ENCODE data around the gene ZNF214. TPM values are rescaled to one million over a fixed set of nuclear protein-coding genes. Genes with fewer than 3 reads are reported as not detected.
"Not testable (repeated sequence)": the region's sequence is repeated elsewhere in the genome, so short reads cannot be mapped to it uniquely, and the experiment has no call there.

Gene ZNF214
- total RNA-seq, 1 donor from 2014 or later = 1.8 TPM

DNA sequence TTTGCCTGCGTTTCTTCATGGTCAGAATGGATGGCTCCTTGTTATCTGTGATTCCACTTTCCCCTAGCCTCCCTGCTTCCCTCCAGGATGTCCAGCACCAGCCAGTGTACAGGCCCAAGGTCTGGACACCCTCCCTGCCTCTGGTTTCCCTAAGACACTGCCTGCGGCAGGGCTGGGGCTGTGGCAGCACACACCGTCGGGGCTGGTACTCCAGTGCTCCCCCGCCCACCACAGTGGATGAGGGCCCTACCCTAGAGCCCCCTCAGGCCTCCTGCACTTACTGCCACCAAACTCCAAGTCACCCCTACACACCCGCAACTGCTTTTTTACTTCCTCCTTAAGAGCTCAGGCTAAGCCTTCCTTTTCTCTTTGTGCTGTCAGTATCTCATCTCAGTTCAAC is 28.9 kb downstream of the ZNF214 start:
- no peaks in the 10 kb centered on the region for H3K4me1 Mint-ChIP-seq (ENCODE audit: low read depth, unreplicated experiment)
- no peaks in the 10 kb centered on the region for H3K9me3 Mint-ChIP-seq (ENCODE audit: unreplicated experiment)
- no peaks in the 10 kb centered on the region for H3K36me3 Mint-ChIP-seq (ENCODE audit: unreplicated experiment)
- no peak overlapping the region for H3K27ac Mint-ChIP-seq (ENCODE audit: unreplicated experiment)
- no peaks in the 10 kb centered on the region for H3K27me3 Mint-ChIP-seq (ENCODE audit: unreplicated experiment)
- TF ChIP-seq CTCF (IDR thresholded peaks at IDR 0.05; ENCODE audit: partially characterized antibody, unreplicated experiment) = no peak
- DNase-seq = no peak
- H3K4me3 Mint-ChIP-seq (ENCODE audit: unreplicated experiment) = no peak overlapping the region

GRCh38 chr11:6988506-6988905 is 31.6 kb downstream of the ZNF214 start:
- Mint-ChIP-seq H3K4me1 (ENCODE audit: low read depth, unreplicated experiment) (no peaks in the 10 kb centered on the region), H3K27me3 (ENCODE audit: unreplicated experiment) (no peaks in the 10 kb centered on the region), H3K36me3 (ENCODE audit: unreplicated experiment) (no peaks in the 10 kb centered on the region), H3K4me3 (ENCODE audit: unreplicated experiment) (no peak overlapping the region), H3K27ac (ENCODE audit: unreplicated experiment) (no peak overlapping the region), H3K9me3 (ENCODE audit: unreplicated experiment) (no peaks in the 10 kb centered on the region)
- no peak for TF ChIP-seq CTCF (IDR thresholded peaks at IDR 0.05; ENCODE audit: partially characterized antibody, unreplicated experiment)
- DNase-seq = no peak

- Mint-ChIP-seq H3K4me3 (ENCODE audit: unreplicated experiment) (no peak overlapping the region), H3K27me3 (ENCODE audit: unreplicated experiment) (no peaks in the 10 kb centered on the region), H3K36me3 (ENCODE audit: unreplicated experiment) (no peaks in the 10 kb centered on the region), H3K4me1 (ENCODE audit: low read depth, unreplicated experiment) (no peaks in the 10 kb centered on the region), H3K9me3 (ENCODE audit: unreplicated experiment) (no peaks in the 10 kb centered on the region), H3K27ac (ENCODE audit: unreplicated experiment) (no peak overlapping the region)
- no peak for TF ChIP-seq CTCF (IDR thresholded peaks at IDR 0.05; ENCODE audit: partially characterized antibody, unreplicated experiment)
- no peak for DNase-seq
Observed at GRCh38 chr11:6986487-6986886, 33.7 kb downstream of the ZNF214 start.

GRCh38 chr11:6979365-6979764 is 40.8 kb downstream of the ZNF214 start:
- no peak for TF ChIP-seq CTCF (IDR thresholded peaks at IDR 0.05; ENCODE audit: partially characterized antibody, unreplicated experiment)
- DNase-seq = no peak
- H3K4me3 Mint-ChIP-seq (ENCODE audit: unreplicated experiment) = no peak overlapping the region
- H3K27me3 Mint-ChIP-seq (ENCODE audit: unreplicated experiment) = no peaks in the 10 kb centered on the region
- H3K9me3 Mint-ChIP-seq (ENCODE audit: unreplicated experiment) = no peaks in the 10 kb centered on the region
- no peak overlapping the region for H3K27ac Mint-ChIP-seq (ENCODE audit: unreplicated experiment)
- H3K4me1 Mint-ChIP-seq (ENCODE audit: low read depth, unreplicated experiment) = no peaks in the 10 kb centered on the region
- H3K36me3 Mint-ChIP-seq (ENCODE audit: unreplicated experiment) = no peaks in the 10 kb centered on the region

GRCh38 chr11:6969854-6970253 is 50.3 kb downstream of the ZNF214 start:
- H3K4me1 Mint-ChIP-seq (ENCODE audit: low read depth, unreplicated experiment); H3K4me3 Mint-ChIP-seq (ENCODE audit: unreplicated experiment); H3K27ac Mint-ChIP-seq (ENCODE audit: unreplicated experiment); DNase-seq; H3K36me3 Mint-ChIP-seq (ENCODE audit: unreplicated experiment); H3K27me3 Mint-ChIP-seq (ENCODE audit: unreplicated experiment); H3K9me3 Mint-ChIP-seq (ENCODE audit: unreplicated experiment): not testable (repeated sequence)

GRCh38 chr11:6968816-6969215 is 51.3 kb downstream of the ZNF214 start:
- DNase-seq = no peak
- no peak for TF ChIP-seq CTCF (IDR thresholded peaks at IDR 0.05; ENCODE audit: partially characterized antibody, unreplicated experiment)
- Mint-ChIP-seq H3K27ac (ENCODE audit: unreplicated experiment) (no peak overlapping the region), H3K36me3 (ENCODE audit: unreplicated experiment) (no peaks in the 10 kb centered on the region), H3K4me3 (ENCODE audit: unreplicated experiment) (no peak overlapping the region), H3K9me3 (ENCODE audit: unreplicated experiment) (peaks cover 5% of the 10 kb centered on the region), H3K4me1 (ENCODE audit: low read depth, unreplicated experiment) (no peaks in the 10 kb centered on the region), H3K27me3 (ENCODE audit: unreplicated experiment) (no peaks in the 10 kb centered on the region)

Data from glutamatergic neuron (in vitro differentiated cells).